Ascending aorta (tissue), 2 donors: ENCODE measurements around the gene ADD3. TPM values are rescaled to one million over a fixed set of nuclear protein-coding genes. Genes with fewer than 3 reads are reported as not detected.

Source experiments
- DNase-seq, 2 donors: peaks; one replicate each; pipeline ENCODE4 v3.0.0-alpha.2; 2019; ENCODE audit warnings: low spot score in 2 of 2
- H3K27ac ChIP-seq, 2 donors: fragments of 200-600 bp; sonication (generic); one replicate each; pipeline ENCODE4 v1.5.1; 2016 to 2017; ENCODE audit warnings: mild to moderate bottlenecking in 1 of 2
- H3K27me3 ChIP-seq: fragments of 200-600 bp; sonication (generic); one replicate; pipeline ENCODE4 v1.5.1; 2017
- H3K36me3 ChIP-seq, 2 donors: fragments of 200-600 bp; sonication (generic); one replicate each; pipeline ENCODE4 v1.5.1; 2016
- H3K4me1 ChIP-seq, 2 donors: fragments of 200-600 bp; sonication (generic); one replicate each; pipeline ENCODE4 v1.5.1; 2016 to 2017; ENCODE audit warnings: mild to moderate bottlenecking in 1 of 2
- H3K4me3 ChIP-seq, 2 donors: fragments of 200-600 bp; sonication (generic); one replicate each; pipeline ENCODE4 v1.5.1; 2016 to 2017; ENCODE audit warnings: mild to moderate bottlenecking in 1 of 2
- H3K9me3 ChIP-seq, 2 donors: fragments of 200-600 bp; sonication (generic); one replicate each; pipeline ENCODE4 v1.5.1; 2016
- CTCF ChIP-seq, 3 experiments: fragments of 200-600 bp in 2 of 3; fragments of 450-650 bp in 1 of 3; sonication (generic) in 2 of 3; IDR thresholded peaks; one replicate each; pipeline ENCODE4 v1.5.1; 2016 to 2019; ENCODE audit warnings: antibody characterized with exemption in 3 of 3, mild to moderate bottlenecking in 1 of 3, moderate library complexity in 1 of 3
- intact Hi-C: fragments of 100-400 bp; cut with DNase I; formaldehyde crosslinking; loops from one replicate; pipeline ENCODE4 v1.15.1; 2023
- total RNA-seq: library from RNA; depleted of rRNA; stranded (reverse); fragments of >200 nt; gene quantifications from one replicate; pipeline ENCODE4 v1.1.0, GENCODE V29; 2016

Gene ADD3
- total RNA-seq, 1 donor from 2014 or later, result 93.0 TPM

- Histone ChIP-seq H3K9me3 (no peaks in the 10 kb centered on the region), H3K4me3 (no peak overlapping the region), H3K4me1 (peaks cover 0 to 4% of the 10 kb centered on the region in 2 donors), H3K27ac (no peak overlapping the region), H3K36me3 (no peaks in the 10 kb centered on the region), H3K27me3 (no peaks in the 10 kb centered on the region)
- DNase-seq, result no peak
- TF ChIP-seq CTCF (IDR thresholded peaks at IDR 0.05), result no peak
- intact Hi-C loops, result no loop called here
Observed at GRCh38 chr10:109998513-109998912, 9.3 kb upstream of the ADD3 start.

GRCh38 chr10:110002801-110003523, 4.8 kb upstream of the ADD3 start:
- TF ChIP-seq CTCF (IDR thresholded peaks at IDR 0.05), result no peak
- intact Hi-C loops, result no loop called here

GRCh38 chr10:110003524-110003885, 4.3 kb upstream of the ADD3 start:
- H3K9me3 ChIP-seq, result no peaks in the 10 kb centered on the region
- intact Hi-C loops, result no loop called here
- no peak overlapping the region for H3K27ac ChIP-seq

More at GRCh38 chr10:110002801-110003523, 4.8 kb upstream of the ADD3 start:
- H3K36me3 ChIP-seq, result no peaks in the 10 kb centered on the region
- no peak overlapping the region for H3K4me3 ChIP-seq
- no peak for DNase-seq
- no peaks in the 10 kb centered on the region for H3K27me3 ChIP-seq
- H3K4me1 ChIP-seq, result no peaks in the 10 kb centered on the region
- H3K27ac ChIP-seq, result no peak overlapping the region
- H3K9me3 ChIP-seq, result no peaks in the 10 kb centered on the region

DNA sequence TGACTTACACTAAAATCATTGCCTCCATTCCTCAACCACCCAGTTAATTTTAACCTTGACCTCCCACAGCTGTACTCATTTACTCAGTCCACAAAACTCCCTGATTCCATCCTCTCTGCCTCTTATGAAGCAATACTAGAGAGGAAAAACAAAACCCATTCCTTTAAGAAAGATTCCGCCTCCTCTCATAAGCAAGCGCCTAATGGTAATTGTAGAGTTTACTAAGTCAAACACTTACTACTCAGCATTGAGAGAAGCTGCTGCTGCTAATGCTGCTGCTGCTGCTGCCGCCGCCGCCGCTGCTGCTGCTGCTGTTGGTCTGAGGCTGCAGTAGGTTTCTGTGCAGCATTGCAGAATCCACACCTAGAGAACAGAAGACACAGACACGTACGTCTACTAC, 2.1 kb upstream of the ADD3 start:
- Histone ChIP-seq H3K27ac (peak overlapping the region; percentile 94 to 99), H3K4me3 (peak overlapping the region; percentile 68 to 100), H3K27me3 (no peaks in the 10 kb centered on the region), H3K9me3 (no peaks in the 10 kb centered on the region), H3K4me1 (peaks cover 3 to 7% of the 10 kb centered on the region in 2 donors), H3K36me3 (no peaks in the 10 kb centered on the region)
- intact Hi-C loops, result loop anchor here (2.0 to 5.0 kb wide), 6 partner anchors 71 to 562 kb away; partner anchors contain the start of genes SMC3 and XPNPEP1
- DNase-seq, result no peak
- TF ChIP-seq CTCF (IDR thresholded peaks at IDR 0.05), result no peak

More at GRCh38 chr10:110003524-110003885, 4.3 kb upstream of the ADD3 start:
- no peaks in the 10 kb centered on the region for H3K27me3 ChIP-seq
- H3K4me3 ChIP-seq, result no peak overlapping the region
- no peaks in the 10 kb centered on the region for H3K36me3 ChIP-seq
- DNase-seq, result no peak
- no peak for TF ChIP-seq CTCF (IDR thresholded peaks at IDR 0.05)
- no peaks in the 10 kb centered on the region for H3K4me1 ChIP-seq

GRCh38 chr10:110006358-110007160, 1.2 kb upstream of the ADD3 start:
- Histone ChIP-seq H3K36me3 (no peaks in the 10 kb centered on the region), H3K4me3 (peak overlapping the region; percentile 68 to 100), H3K9me3 (no peaks in the 10 kb centered on the region), H3K27ac (peak overlapping the region; percentile 94 to 99), H3K27me3 (no peaks in the 10 kb centered on the region), H3K4me1 (peaks cover 3 to 11% of the 10 kb centered on the region in 2 donors)
- DNase-seq, result peak; percentile 9 to 86
- intact Hi-C loops, result loop anchor here (1.0 to 5.0 kb wide), 7 partner anchors 41 to 561 kb away; partner anchors contain the start of genes SMC3 and XPNPEP1
- no peak for TF ChIP-seq CTCF (IDR thresholded peaks at IDR 0.05)
